ENCODE results near the gene ACTRT2.

Gene ACTRT2

GRCh38 chr1:2983706-2984398 is 37.4 kb upstream of the ACTRT2 start:
- DNase-seq (ENCODE audit: low read depth, low spot score) = no peak

GRCh38 chr1:2984399-2985061 is 36.7 kb upstream of the ACTRT2 start:
- no peak for DNase-seq (ENCODE audit: low read depth, low spot score)

- DNase-seq (ENCODE audit: low read depth, low spot score) = peak; percentile 53
These were observed 36.2 kb upstream of the ACTRT2 start for GRCh38 chr1:2985067-2985561.

DNA sequence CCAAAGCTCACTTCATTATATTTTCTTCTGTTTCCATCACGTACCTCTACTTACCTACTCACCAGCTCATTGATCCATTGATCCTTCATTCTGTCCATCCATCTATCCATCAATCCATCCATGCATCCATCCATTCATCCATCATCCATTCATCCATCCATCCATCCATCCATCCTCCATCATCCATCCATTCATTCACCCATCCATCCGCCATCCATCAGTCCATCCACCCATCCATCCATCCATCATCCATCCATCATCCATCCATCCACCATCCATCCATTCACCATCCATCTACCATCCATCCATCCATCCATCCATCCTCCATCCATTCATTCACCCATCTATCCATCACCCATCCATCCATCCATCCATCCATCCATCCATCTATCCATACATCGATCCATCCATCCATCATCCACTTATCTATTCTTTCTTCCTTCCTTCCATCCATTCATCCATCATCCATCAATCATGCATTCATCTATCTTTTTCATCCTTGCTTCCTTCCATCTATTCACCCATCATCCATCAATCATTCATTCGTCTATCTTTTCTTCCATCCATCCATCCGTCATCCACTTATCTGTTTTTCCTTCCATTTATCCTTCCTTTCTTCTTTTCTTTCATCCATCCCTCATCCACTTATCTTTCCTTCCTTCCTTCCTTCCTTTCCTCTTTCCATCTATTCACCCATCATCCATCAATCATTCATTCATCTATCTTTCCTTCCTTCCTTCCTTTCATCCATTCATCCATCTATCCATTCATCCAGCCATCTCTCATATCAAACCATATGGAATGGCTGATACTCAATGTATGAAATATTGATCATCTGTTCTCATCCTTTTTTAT is 35.3 kb upstream of the ACTRT2 start:
- DNase-seq (ENCODE audit: low read depth, low spot score) = no peak

DNA sequence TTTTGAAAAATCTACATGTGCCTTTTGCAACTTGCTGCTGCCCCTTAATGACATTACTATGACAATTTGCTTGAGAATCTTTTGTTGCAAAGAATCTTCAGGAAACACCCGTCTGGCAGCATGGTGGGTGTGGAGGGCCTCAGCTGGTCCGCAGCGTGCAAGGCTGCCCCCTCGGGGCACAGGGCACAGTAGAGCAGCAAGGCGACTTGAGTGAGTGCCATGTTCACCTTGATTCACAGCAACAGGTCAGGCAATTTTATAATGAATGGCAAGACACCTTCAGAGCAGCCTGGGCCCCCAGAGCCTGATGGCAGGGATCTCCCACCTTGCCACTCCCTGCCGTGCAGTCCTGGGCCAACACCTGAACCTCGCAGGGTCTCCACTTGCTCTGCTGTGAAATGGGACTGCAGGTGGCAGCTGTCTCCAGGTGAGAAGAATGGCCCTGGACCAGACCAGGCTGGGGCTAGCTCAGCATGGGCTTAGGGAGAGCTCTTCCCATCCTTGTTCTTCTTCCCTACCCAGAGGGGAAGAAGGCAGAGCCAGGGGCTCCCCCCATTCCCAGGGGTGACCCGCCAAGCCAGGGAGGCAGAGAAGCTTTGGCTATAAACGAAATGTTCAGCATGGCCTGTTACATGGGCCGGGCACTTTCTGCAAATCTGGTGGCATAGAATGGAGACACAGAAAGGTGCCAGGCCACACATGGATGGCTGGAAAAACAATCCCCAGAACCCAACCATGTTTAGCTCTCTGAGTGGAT is 34.5 kb upstream of the ACTRT2 start:
- DNase-seq (ENCODE audit: low read depth, low spot score) = no peak

- peak; percentile 15 for DNase-seq (ENCODE audit: low read depth, low spot score)
These were observed 33.5 kb upstream of the ACTRT2 start for GRCh38 chr1:2987773-2988172.

- DNase-seq (ENCODE audit: low read depth, low spot score) = peak; percentile 60
These were observed 33.0 kb upstream of the ACTRT2 start for GRCh38 chr1:2988256-2988655.

GRCh38 chr1:2989185-2989584 is 32.1 kb upstream of the ACTRT2 start:
- DNase-seq (ENCODE audit: low read depth, low spot score) = no peak

GRCh38 chr1:2989976-2990375 is 31.3 kb upstream of the ACTRT2 start:
- no peak for DNase-seq (ENCODE audit: low read depth, low spot score)

- DNase-seq (ENCODE audit: low read depth, low spot score) = no peak
These were observed 30.7 kb upstream of the ACTRT2 start for GRCh38 chr1:2990376-2991115.

- DNase-seq (ENCODE audit: low read depth, low spot score) = no peak
These were observed 29.3 kb upstream of the ACTRT2 start for GRCh38 chr1:2991753-2992495.

DNA sequence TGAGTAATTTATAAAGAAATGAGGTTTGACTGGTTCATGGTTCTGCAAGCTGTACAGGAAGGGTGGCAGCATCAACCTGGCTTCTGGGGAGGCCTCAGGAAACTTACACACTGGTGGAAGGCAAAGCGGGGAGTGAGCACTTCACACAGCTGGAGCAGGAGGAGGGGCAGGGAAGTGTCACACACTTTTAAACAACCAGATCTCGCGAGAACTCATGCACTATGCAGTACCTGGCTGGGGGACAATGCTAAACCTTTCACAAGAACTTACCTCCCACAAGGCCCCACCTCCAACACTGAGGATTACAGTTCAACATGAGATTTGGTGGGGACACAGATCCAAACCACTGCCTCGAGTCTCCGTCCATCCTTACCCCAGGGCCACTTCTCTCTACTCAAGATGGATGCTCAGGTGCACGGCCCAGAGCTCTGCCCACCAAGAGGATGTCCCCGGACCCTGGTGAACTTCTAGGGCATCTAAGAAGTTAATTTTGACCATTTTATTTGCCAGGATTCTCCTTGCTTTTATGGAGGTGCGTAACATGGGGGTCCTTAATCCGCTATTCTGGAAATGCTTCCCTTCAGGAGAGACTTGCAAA is 22.7 kb upstream of the ACTRT2 start:
- DNase-seq (ENCODE audit: low read depth, low spot score) = no peak

DNA sequence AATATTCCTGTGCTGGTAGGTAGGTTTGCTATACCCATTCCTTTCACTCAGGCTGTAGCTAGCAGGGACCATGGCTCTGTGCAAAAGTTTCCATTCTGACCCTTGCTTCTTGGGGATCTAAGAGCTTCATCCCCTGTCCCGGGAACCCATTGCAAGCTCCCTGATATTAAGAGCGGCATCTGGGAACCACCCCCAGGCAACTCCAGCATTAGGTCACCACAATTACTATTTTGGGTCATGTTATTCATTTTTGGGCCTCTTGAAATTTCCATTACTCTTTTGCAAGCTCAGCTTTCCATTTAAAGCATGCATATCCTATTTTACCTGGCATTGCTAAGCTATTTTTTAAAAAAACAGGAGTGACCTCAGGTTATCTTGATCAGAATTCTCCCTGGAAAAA is 22.1 kb upstream of the ACTRT2 start:
- DNase-seq (ENCODE audit: low read depth, low spot score) = no peak

- no peak for DNase-seq (ENCODE audit: low read depth, low spot score)
These were observed 21.7 kb upstream of the ACTRT2 start for GRCh38 chr1:2999571-2999970.

GRCh38 chr1:3000214-3000613 is 21.1 kb upstream of the ACTRT2 start:
- DNase-seq (ENCODE audit: low read depth, low spot score) = no peak

DNA sequence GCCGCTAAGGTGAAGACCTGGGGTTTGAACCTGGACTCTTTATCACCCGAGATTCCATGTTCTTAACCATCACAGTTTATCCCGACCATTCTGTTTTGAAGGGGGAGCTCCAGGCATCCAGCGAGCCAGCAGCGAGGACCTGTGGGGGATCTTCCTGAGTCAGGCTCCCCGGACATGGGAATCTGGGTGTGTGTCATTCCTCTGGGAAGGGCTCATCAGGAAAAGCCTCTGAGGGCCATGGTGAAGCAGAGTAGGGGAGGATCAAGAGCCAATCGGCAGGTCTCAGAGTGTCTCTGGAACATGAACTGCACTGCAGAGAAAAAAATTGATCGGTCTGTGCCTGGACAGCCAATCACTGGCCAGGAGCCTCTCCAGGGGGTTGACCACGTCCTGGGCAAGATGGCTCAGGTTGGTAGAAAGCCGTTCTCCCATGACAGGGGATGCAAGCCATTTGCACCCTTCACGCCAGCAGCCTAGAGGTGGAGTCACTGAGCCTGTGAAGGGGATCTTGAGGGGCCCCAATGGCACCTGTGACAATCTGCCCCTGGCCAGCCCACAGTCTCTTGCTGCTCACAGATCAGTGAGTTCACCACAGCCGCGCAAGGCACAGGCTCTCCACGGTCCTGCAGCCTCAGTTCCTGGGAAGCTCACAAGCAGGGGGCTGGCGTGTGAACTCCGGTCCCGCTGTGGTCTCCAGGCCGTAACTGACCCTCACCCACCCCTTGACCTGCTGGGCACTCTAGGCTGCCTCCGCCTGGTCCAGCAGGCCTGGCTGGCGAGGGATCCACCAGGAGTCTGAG is 20.4 kb upstream of the ACTRT2 start:
- DNase-seq (ENCODE audit: low read depth, low spot score) = no peak

DNA sequence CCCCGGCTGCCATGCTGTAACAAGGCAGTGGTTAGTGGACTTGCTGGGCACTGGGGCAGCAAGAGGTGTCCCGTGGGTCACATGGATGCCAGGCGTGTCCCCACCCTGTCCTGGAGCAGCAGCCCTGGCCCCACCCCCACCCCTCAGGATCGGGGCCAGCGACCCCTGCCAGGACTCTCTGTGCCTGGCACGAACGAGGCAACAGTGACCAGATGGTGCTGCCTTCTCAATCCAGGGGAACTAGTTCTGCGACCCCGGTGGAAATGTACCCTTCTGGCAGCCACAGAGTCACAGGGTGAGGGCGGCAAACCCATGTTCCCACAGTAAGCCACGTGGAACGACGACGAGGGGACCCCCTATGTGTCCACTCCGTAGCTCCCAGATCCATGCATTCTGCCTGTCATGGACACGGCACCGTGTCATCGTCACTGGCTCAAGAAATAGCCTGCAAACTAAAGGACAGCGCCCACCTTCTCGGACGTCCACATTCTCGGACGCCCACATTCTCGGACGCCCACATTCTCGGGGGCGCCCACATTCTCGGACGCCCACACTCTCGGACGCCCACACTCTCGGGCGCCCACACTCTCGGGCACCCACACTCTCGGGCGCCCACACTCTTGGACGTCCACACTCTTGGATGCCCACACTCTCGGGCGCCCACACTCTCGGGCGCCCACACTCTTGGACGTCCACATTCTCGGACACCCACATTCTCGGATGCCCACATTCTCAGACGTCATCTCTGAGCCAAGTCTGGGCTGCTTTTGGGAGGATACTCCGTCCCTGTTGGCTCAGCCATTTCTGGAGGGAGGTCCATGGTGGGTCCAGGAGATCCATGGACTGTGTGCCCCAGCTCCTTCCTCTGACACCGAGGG is 19.6 kb upstream of the ACTRT2 start:
- DNase-seq (ENCODE audit: low read depth, low spot score) = no peak

Measured in astrocyte of the hippocampus (primary cell).